Muscle of arm (tissue), 12 donors: ENCODE results near the gene ST7L. TPM values are rescaled to one million over a fixed set of nuclear protein-coding genes. Genes with fewer than 3 reads are reported as not detected.

Source experiments
- DNase-seq: peaks from one replicate; pipeline ENCODE4 v3.0.0-alpha.2; 2013
- polyA plus RNA-seq, 12 donors: library from polyadenylated mRNA; unstranded; fragments of 120-200 nt; gene quantifications; one replicate each; pipeline ENCODE4 v1.2.1, GENCODE V29; 2013; ENCODE audit not compliant: insufficient read length in 12 of 12

The ST7L gene
- polyA plus RNA-seq, 12 donors = 14.3 to 25.3 (median 18.7) TPM; not detected in 1

GRCh38 chr1:112554411-112554810, 64.5 kb downstream of the ST7L start:
- DNase-seq = no peak

GRCh38 chr1:112549590-112549989, 69.4 kb downstream of the ST7L start:
- DNase-seq = no peak

- DNase-seq = no peak
Measured at GRCh38 chr1:112548547-112548946, 70.4 kb downstream of the ST7L start.

- no peak for DNase-seq
Measured at GRCh38 chr1:112546076-112546475, 72.9 kb downstream of the ST7L start.

GRCh38 chr1:112544751-112545150, 74.2 kb downstream of the ST7L start:
- DNase-seq = no peak

- peak; percentile 16 for DNase-seq
Measured at GRCh38 chr1:112544011-112544688, 74.8 kb downstream of the ST7L start.

- no peak for DNase-seq
Measured at GRCh38 chr1:112542206-112542973, 76.6 kb downstream of the ST7L start.

- no peak for DNase-seq
Measured at GRCh38 chr1:112541299-112541698, 77.6 kb downstream of the ST7L start.

GRCh38 chr1:112540226-112540794, 78.6 kb downstream of the ST7L start:
- peak; percentile 43 for DNase-seq

GRCh38 chr1:112538883-112539282, 80.1 kb downstream of the ST7L start:
- DNase-seq = no peak

GRCh38 chr1:112537456-112537855, 81.5 kb downstream of the ST7L start:
- DNase-seq = no peak

- no peak for DNase-seq
Measured at GRCh38 chr1:112536561-112536960, 82.4 kb downstream of the ST7L start.

- DNase-seq = no peak
Measured at GRCh38 chr1:112533029-112533428, 85.9 kb downstream of the ST7L start.

GRCh38 chr1:112532064-112532463, 86.9 kb downstream of the ST7L start:
- no peak for DNase-seq

GRCh38 chr1:112530832-112531231, 88.1 kb downstream of the ST7L start:
- DNase-seq = no peak

- no peak for DNase-seq
Measured at GRCh38 chr1:112529301-112529700, 89.6 kb downstream of the ST7L start.

GRCh38 chr1:112528076-112528475, 90.9 kb downstream of the ST7L start:
- no peak for DNase-seq

- no peak for DNase-seq
Measured at GRCh38 chr1:112527266-112528010, 91.5 kb downstream of the ST7L start.

- DNase-seq = no peak
Measured at GRCh38 chr1:112524986-112525385, 94.0 kb downstream of the ST7L start.

- DNase-seq = no peak
Measured at GRCh38 chr1:112524251-112524650, 94.7 kb downstream of the ST7L start.

- DNase-seq = no peak
Measured at GRCh38 chr1:112522621-112523020, 96.3 kb downstream of the ST7L start.

- no peak for DNase-seq
Measured at GRCh38 chr1:112520166-112520565, 98.8 kb downstream of the ST7L start.
